HG02840 (cell line): ENCODE measurements around the gene SNTG2.
"Not testable (repeated sequence)": the region's sequence is repeated elsewhere in the genome, so short reads cannot be mapped to it uniquely, and the experiment has no call there.

Experiments used
- ATAC-seq: cut with Tn5 transposase; IDR thresholded peaks from one replicate; pipeline ENCODE4 v1.9.1; 2021; ENCODE audit warnings: mild to moderate bottlenecking, moderate library complexity, moderate number of reproducible peaks; ENCODE audit not compliant: unreplicated experiment, low FRiP score

SNTG2 gene

DNA sequence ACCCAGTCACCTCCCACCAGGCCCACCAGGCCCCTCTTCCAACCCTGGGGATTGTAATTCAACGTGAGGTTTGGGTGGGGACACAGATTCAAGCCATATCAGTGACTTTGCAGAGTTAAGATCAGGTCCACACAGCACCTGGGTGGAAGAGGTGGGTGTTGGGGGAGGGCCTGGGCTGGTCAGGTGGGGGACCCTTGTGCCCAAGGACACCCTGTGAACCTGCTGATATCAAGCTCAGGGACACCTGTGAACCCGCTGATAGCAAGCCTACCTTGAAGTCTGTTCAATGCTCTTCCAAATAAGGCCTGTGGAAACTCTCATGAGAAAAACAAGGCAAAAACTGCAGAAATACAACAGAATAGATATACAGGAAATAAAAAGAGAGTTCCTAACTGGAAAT is 442.7 kb downstream of the SNTG2 start:
- no peak for ATAC-seq

GRCh38 chr2:1394709-1395408 is 444.2 kb downstream of the SNTG2 start:
- no peak for ATAC-seq

GRCh38 chr2:1397350-1397749 is 446.7 kb downstream of the SNTG2 start:
- no peak for ATAC-seq

GRCh38 chr2:1398191-1398590 is 447.5 kb downstream of the SNTG2 start:
- ATAC-seq, result no peak

DNA sequence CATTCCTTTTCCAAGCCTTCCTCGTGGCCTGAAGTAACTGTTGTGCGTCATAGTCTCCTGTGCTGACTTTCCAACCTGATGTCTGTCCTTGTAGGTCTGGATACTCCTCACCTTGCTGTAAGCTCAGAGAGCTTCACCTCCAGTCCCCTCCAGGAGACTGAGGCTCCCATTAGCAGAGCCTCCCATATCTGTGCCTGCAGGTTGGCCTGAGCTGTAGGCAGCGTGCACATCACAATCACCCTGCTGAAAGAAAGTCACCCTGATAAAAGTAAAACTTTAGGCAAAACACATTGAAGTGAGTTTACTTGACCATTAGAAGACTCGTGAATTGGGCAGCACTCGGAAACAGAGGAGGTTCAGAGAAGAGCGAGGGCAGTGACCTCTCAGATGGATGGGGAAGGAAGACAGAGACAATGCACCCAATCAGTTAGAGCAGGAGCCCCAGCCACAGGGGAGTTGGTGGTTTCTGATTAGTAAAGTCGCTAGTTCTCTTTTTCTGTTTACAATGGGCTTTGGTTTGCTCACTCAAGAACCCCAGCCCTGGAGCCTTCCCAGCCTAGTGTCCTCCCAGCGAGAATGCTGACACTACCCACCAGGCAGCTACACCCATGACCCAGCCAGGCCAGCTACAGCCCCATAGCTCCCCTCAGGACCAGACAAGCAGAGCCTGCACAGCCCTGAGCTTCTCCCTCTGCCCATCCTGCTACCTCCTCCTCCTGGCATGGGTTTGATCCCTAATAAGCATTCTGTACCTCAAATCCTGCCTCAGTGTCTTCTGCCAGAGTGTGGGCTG is 450.5 kb downstream of the SNTG2 start:
- no peak for ATAC-seq

DNA sequence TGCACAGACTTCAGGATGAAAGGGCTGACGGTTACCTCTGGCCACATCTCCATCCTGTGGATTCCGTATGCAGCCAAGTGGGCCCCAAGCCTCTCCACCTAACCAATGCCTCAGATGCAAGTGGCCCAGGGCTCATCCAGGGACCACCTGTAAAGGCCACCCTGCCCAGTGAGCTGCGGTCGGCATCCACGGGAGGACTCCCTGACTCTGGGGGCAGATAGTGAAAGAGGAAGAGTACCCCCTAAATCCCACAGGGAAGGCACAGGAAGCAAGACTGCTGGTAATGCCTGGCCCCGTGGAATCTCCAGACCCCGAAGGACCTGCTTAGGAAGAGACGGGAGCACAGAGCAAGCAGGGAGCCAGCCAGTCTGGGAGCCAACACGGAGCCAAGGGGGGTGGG is 451.4 kb downstream of the SNTG2 start:
- ATAC-seq, result no peak

DNA sequence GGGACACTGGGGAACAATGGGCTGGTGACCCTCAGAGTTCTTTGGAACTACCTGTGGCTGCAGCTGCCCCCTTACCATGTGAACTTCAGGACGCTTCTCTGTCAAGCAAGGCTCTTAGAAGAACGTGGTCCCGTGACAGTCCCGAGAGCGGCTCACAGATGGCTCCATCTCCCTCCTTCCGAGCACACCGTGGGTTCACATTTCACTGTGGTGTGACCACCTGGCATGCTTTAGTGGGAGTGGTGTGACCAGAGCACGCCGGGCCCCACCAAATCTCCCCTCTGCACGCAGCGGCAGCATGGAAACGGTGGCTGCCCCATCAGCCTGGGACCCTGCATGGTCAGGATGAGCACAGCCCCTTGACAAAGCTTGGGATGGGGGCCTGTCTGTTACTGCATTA is 452.9 kb downstream of the SNTG2 start:
- ATAC-seq, result no peak

GRCh38 chr2:1405124-1405523 is 454.5 kb downstream of the SNTG2 start:
- no peak for ATAC-seq

DNA sequence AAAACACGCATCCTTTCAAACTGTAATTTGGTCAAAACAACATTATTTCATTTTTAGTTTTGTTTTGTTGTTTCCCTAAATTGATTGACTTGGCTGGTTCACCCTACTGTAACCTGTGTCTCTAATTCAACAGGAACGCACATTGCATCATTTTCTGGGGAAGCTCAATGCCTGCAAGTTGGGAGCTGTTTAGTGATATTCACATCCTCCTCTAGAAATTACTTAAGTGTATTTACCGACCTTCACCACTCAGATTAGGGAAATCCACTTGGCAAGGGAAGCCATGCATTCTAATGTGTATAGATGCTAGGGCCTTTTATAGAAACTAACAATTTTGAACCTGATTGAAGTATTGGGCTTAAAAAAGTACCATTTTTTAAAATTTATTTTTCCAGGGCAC is 455.3 kb downstream of the SNTG2 start:
- ATAC-seq, result no peak

GRCh38 chr2:1406434-1406833 is 455.8 kb downstream of the SNTG2 start:
- ATAC-seq, result no peak

DNA sequence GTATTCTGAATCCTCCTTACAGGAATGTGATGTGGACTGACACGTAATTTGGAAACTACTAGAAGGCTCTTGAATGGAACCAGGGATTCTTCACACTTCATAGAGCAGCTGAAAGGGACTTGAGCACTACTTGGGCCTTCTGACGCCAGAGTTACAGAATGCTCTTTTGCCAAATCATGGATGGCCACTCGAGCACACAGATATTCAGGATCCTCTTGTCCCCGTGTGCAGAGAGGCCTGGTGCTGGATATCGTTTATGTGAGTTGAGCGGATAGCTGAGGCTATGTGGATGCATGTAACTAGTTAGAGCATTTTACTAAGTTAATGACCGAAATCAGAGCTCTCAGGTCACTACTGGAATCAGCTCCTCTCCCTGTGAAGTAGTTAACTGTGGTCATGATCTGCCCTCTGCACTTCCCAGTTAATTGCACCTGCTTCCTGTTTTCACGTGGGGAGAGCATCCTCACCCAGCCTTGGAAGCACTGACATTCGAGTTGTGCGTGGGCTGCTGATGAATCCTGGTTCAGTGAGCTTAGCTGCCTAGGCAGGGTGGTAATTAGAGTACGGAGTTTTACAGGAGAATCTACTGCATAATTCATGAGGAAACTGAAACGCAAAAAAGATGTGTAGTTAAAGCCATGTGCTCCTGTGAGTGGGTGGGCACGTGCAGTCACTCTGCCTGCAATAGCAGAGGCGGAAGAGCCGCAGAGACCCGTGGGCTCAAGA is 457.5 kb downstream of the SNTG2 start:
- no peak for ATAC-seq

GRCh38 chr2:1413156-1413710 is 462.6 kb downstream of the SNTG2 start, which contains the start of gene TPO:
TPO (plus strand) TSS chr2:1413463; CDS start chr2:1414409, 946 bp downstream.
- ATAC-seq, result no peak

- ATAC-seq, result no peak
Measured at GRCh38 chr2:1414121-1414520, 463.5 kb downstream of the SNTG2 start.

- not testable (repeated sequence) for ATAC-seq
Measured at GRCh38 chr2:1414901-1415300, 464.3 kb downstream of the SNTG2 start.

- ATAC-seq, result no peak
Measured at GRCh38 chr2:1415501-1415900, 464.9 kb downstream of the SNTG2 start.
